ENCODE measurements around the gene PDS5B. TPM values are rescaled to one million over a fixed set of nuclear protein-coding genes. Genes with fewer than 3 reads are reported as not detected.

Gene PDS5B
- total and polyA plus RNA-seq, 2 experiments from 2014 or later = 43.9 to 46.5 TPM

GRCh38 chr13:32636711-32637110 lies 50.5 kb downstream of the PDS5B start (continued):
- TF ChIP-seq ZNF462 (CRISPR knock-in tag; IDR thresholded peaks at IDR 0.05) (no peak), CTCF (conservative IDR thresholded peaks at IDR 0.05; ENCODE audit: low read depth in 2 of 2) (no peak), EZH2 (IDR thresholded peaks at IDR 0.05; ENCODE audit: low read depth, unreplicated experiment) (no peak), STAT1 (IDR thresholded peaks at IDR 0.05; ENCODE audit: unreplicated experiment) (no peak), NANOG (IDR thresholded peaks at IDR 0.05; ENCODE audit: borderline replicate concordance) (no peak), CREB1 (CRISPR knock-in tag; IDR thresholded peaks at IDR 0.05; ENCODE audit: low read depth) (no peak), ZNF114 (CRISPR knock-in tag; IDR thresholded peaks at IDR 0.05) (no peak), EZH2phosphoT487 (IDR thresholded peaks at IDR 0.05; ENCODE audit: unreplicated experiment) (no peak), JUNB (IDR thresholded peaks at IDR 0.05; ENCODE audit: unreplicated experiment) (no peak), ZNF331 (CRISPR knock-in tag; IDR thresholded peaks at IDR 0.05; ENCODE audit: low read depth) (no peak), ETS1 (IDR thresholded peaks at IDR 0.05) (no peak), POLR2AphosphoS5 (IDR thresholded peaks at IDR 0.05; ENCODE audit: low read depth) (no peak)

Data from GM23338 (cell line).